IPS-15b (cell line): ENCODE results near the gene DEFB112.

Experiments
- H3K27me3 ChIP-seq: one replicate; pipeline ENCODE4 v1.6.1; 2013; ENCODE audit warnings: low read length; ENCODE audit not compliant: control insufficient read depth, insufficient read depth
- H3K36me3 ChIP-seq: one replicate; pipeline ENCODE4 v1.6.1; 2013; ENCODE audit warnings: low read length; ENCODE audit not compliant: control insufficient read depth, insufficient read depth
- H3K4me1 ChIP-seq: one replicate; pipeline ENCODE4 v1.6.1; 2013; ENCODE audit warnings: mild to moderate bottlenecking, low read length; ENCODE audit not compliant: control insufficient read depth, insufficient read depth
- H3K4me3 ChIP-seq: one replicate; pipeline ENCODE4 v1.5.1; 2013; ENCODE audit warnings: low read depth, low read length
- H3K9ac ChIP-seq: one replicate; pipeline ENCODE4 v1.6.1; 2013; ENCODE audit warnings: low read depth, mild to moderate bottlenecking, low read length
- H3K9me3 ChIP-seq: one replicate; pipeline ENCODE4 v1.6.1; 2013; ENCODE audit warnings: mild to moderate bottlenecking, low read length; ENCODE audit not compliant: control insufficient read depth, insufficient read depth

DEFB112 gene

GRCh38 chr6:50049829-50050228 is at the start of gene DEFB112:
Gene DEFB112 (minus strand): TSS chr6:50049929. CDS start chr6:50049869, 60 bp downstream.
- no peaks in the 10 kb centered on the region for H3K27me3 ChIP-seq
- no peaks in the 10 kb centered on the region for H3K4me1 ChIP-seq
- no peak within 1 kb of the TSS for H3K4me3 ChIP-seq
- no peaks in the 10 kb centered on the region for H3K9me3 ChIP-seq
- no peaks in the 10 kb centered on the region for H3K36me3 ChIP-seq
- no peak within 1 kb of the TSS for H3K9ac ChIP-seq

- no peak overlapping the region for H3K4me3 ChIP-seq
- no peaks in the 10 kb centered on the region for H3K9me3 ChIP-seq
- no peaks in the 10 kb centered on the region for H3K4me1 ChIP-seq
- no peaks in the 10 kb centered on the region for H3K27me3 ChIP-seq
- no peak overlapping the region for H3K9ac ChIP-seq
- H3K36me3 ChIP-seq: no peaks in the 10 kb centered on the region
Observed at GRCh38 chr6:50098641-50098993, 48.9 kb upstream of the DEFB112 start.

- no peaks in the 10 kb centered on the region for H3K36me3 ChIP-seq
- H3K9me3 ChIP-seq: no peaks in the 10 kb centered on the region
- H3K9ac ChIP-seq: no peak overlapping the region
- H3K4me1 ChIP-seq: no peaks in the 10 kb centered on the region
- no peak overlapping the region for H3K4me3 ChIP-seq
- no peaks in the 10 kb centered on the region for H3K27me3 ChIP-seq
Observed at GRCh38 chr6:50097966-50098640, 48.4 kb upstream of the DEFB112 start.

GRCh38 chr6:50096296-50096695 is 46.6 kb upstream of the DEFB112 start:
- H3K36me3 ChIP-seq: no peaks in the 10 kb centered on the region
- no peaks in the 10 kb centered on the region for H3K4me1 ChIP-seq
- H3K4me3 ChIP-seq: no peak overlapping the region
- no peaks in the 10 kb centered on the region for H3K27me3 ChIP-seq
- H3K9ac ChIP-seq: no peak overlapping the region
- no peaks in the 10 kb centered on the region for H3K9me3 ChIP-seq

- Histone ChIP-seq H3K36me3 (no peaks in the 10 kb centered on the region), H3K9me3 (no peaks in the 10 kb centered on the region), H3K4me3 (no peak overlapping the region), H3K4me1 (no peaks in the 10 kb centered on the region), H3K27me3 (no peaks in the 10 kb centered on the region), H3K9ac (no peak overlapping the region)
Observed at GRCh38 chr6:50093938-50094272, 44.2 kb upstream of the DEFB112 start.

GRCh38 chr6:50093116-50093937 is 43.6 kb upstream of the DEFB112 start:
- no peaks in the 10 kb centered on the region for H3K4me1 ChIP-seq
- H3K36me3 ChIP-seq: no peaks in the 10 kb centered on the region
- no peaks in the 10 kb centered on the region for H3K27me3 ChIP-seq
- H3K4me3 ChIP-seq: no peak overlapping the region
- no peak overlapping the region for H3K9ac ChIP-seq
- H3K9me3 ChIP-seq: no peaks in the 10 kb centered on the region

GRCh38 chr6:50091641-50092040 is 41.9 kb upstream of the DEFB112 start:
- Histone ChIP-seq H3K4me3 (no peak overlapping the region), H3K9me3 (no peaks in the 10 kb centered on the region), H3K36me3 (no peaks in the 10 kb centered on the region), H3K9ac (no peak overlapping the region), H3K4me1 (no peaks in the 10 kb centered on the region), H3K27me3 (no peaks in the 10 kb centered on the region)

- Histone ChIP-seq H3K4me3 (no peak overlapping the region), H3K4me1 (no peaks in the 10 kb centered on the region), H3K9me3 (no peaks in the 10 kb centered on the region), H3K9ac (no peak overlapping the region), H3K36me3 (no peaks in the 10 kb centered on the region), H3K27me3 (no peaks in the 10 kb centered on the region)
Observed at GRCh38 chr6:50089911-50090310, 40.2 kb upstream of the DEFB112 start.

- H3K9me3 ChIP-seq: no peaks in the 10 kb centered on the region
Observed at GRCh38 chr6:50087231-50087954, 37.7 kb upstream of the DEFB112 start.

GRCh38 chr6:50077385-50077784 is 27.7 kb upstream of the DEFB112 start:
- Histone ChIP-seq H3K4me3 (no peak overlapping the region), H3K4me1 (no peaks in the 10 kb centered on the region)

More at GRCh38 chr6:50087231-50087954, 37.7 kb upstream of the DEFB112 start:
- Histone ChIP-seq H3K9ac (no peak overlapping the region), H3K36me3 (no peaks in the 10 kb centered on the region), H3K4me3 (no peak overlapping the region), H3K4me1 (no peaks in the 10 kb centered on the region), H3K27me3 (no peaks in the 10 kb centered on the region)

GRCh38 chr6:50076431-50076830 is 26.7 kb upstream of the DEFB112 start:
- no peak overlapping the region for H3K9ac ChIP-seq
- no peaks in the 10 kb centered on the region for H3K4me1 ChIP-seq
- H3K9me3 ChIP-seq: no peaks in the 10 kb centered on the region
- H3K4me3 ChIP-seq: no peak overlapping the region
- no peaks in the 10 kb centered on the region for H3K27me3 ChIP-seq
- no peaks in the 10 kb centered on the region for H3K36me3 ChIP-seq

More at GRCh38 chr6:50077385-50077784, 27.7 kb upstream of the DEFB112 start:
- Histone ChIP-seq H3K36me3 (no peaks in the 10 kb centered on the region), H3K27me3 (no peaks in the 10 kb centered on the region), H3K9me3 (no peaks in the 10 kb centered on the region), H3K9ac (no peak overlapping the region)
